Measurements from ENCODE around the gene NEK5. TPM values are rescaled to one million over a fixed set of nuclear protein-coding genes. Genes with fewer than 3 reads are reported as not detected.

NEK5 gene
- total and polyA plus RNA-seq, 2 experiments from 2014 or later, result 0.73 to 1.3 TPM

GRCh38 chr13:51999510-51999911 lies 129.4 kb downstream of the NEK5 start:
- Mint-ChIP-seq H3K4me1 (peaks cover 54% of the 10 kb centered on the region), H3K27ac (no peak overlapping the region), H3K27me3 (ENCODE audit: insufficient read depth, low read depth, poor library complexity) (peaks cover 17% of the 10 kb centered on the region), H3K4me3 (no peak overlapping the region), H3K9me3 (no peaks in the 10 kb centered on the region), H3K36me3 (ENCODE audit: low read depth) (no peaks in the 10 kb centered on the region)
- Histone ChIP-seq H3K79me2 (replicated peaks; ENCODE audit: insufficient read depth) (no peaks in the 10 kb centered on the region; the same call in 1 of the 2 replicates), H3K4me1 (ENCODE audit: insufficient read depth) (peaks cover 26% of the 10 kb centered on the region), H3F3A (replicated peaks; ENCODE audit: low read depth) (no peaks in the 10 kb centered on the region), H3K9me2 (ENCODE audit: insufficient read depth) (no peaks in the 10 kb centered on the region), H3K36me3 (ENCODE audit: insufficient read depth) (no peaks in the 10 kb centered on the region), H3K4me3 (peak overlapping the region; percentile 28; the same call in 1 of the 2 replicates), H2AFZ (no peak overlapping the region), H3K4me2 (peak overlapping the region; percentile 46), H3K27me3 (ENCODE audit: insufficient read depth) (no peaks in the 10 kb centered on the region), H4K20me1 (replicated peaks; ENCODE audit: insufficient read depth) (no peaks in the 10 kb centered on the region), H3K27ac (ENCODE audit: low read depth) (no peak overlapping the region)
- DNase-seq (ENCODE audit: low spot score) (no peak), ATAC-seq (no peak)
- TF ChIP-seq CREB1 (CRISPR knock-in tag; IDR thresholded peaks at IDR 0.05; ENCODE audit: low read depth), result no peak
- no peak for TF ChIP-seq NANOG (IDR thresholded peaks at IDR 0.05; ENCODE audit: borderline replicate concordance)
- TF ChIP-seq EZH2phosphoT487 (IDR thresholded peaks at IDR 0.05; ENCODE audit: unreplicated experiment), result no peak
- no peak for TF ChIP-seq ZNF331 (CRISPR knock-in tag; IDR thresholded peaks at IDR 0.05; ENCODE audit: low read depth)
- no peak for TF ChIP-seq REST (IDR thresholded peaks at IDR 0.05; ENCODE audit: unreplicated experiment)
- no peak for TF ChIP-seq STAT1 (IDR thresholded peaks at IDR 0.05; ENCODE audit: unreplicated experiment)

GRCh38 chr13:51998723-51999509 lies 130.0 kb downstream of the NEK5 start:
- H3K9me3 Mint-ChIP-seq, result no peaks in the 10 kb centered on the region
- no peaks in the 10 kb centered on the region for H3K27me3 ChIP-seq (ENCODE audit: insufficient read depth)
- H3K36me3 ChIP-seq (ENCODE audit: insufficient read depth), result no peaks in the 10 kb centered on the region
- H3K27ac Mint-ChIP-seq, result peak overlapping the region; percentile 10
- peaks cover 17% of the 10 kb centered on the region for H3K27me3 Mint-ChIP-seq (ENCODE audit: insufficient read depth, low read depth, poor library complexity)
- ATAC-seq, result peak; percentile 30
- H4K20me1 ChIP-seq (replicated peaks; ENCODE audit: insufficient read depth), result no peaks in the 10 kb centered on the region
- H3K36me3 Mint-ChIP-seq (ENCODE audit: low read depth), result no peaks in the 10 kb centered on the region
- peaks cover 26% of the 10 kb centered on the region for H3K4me1 ChIP-seq (ENCODE audit: insufficient read depth)
- H3K4me3 ChIP-seq, result peak overlapping the region; percentile 28; the same call in 1 of the 2 replicates
- peak; percentile 59 for DNase-seq (ENCODE audit: low spot score)
- H3F3A ChIP-seq (replicated peaks; ENCODE audit: low read depth), result no peaks in the 10 kb centered on the region
- H3K4me2 ChIP-seq, result peak overlapping the region; percentile 46
- no peaks in the 10 kb centered on the region for H3K9me2 ChIP-seq (ENCODE audit: insufficient read depth)
- H2AFZ ChIP-seq, result no peak overlapping the region
- H3K27ac ChIP-seq (ENCODE audit: low read depth), result peak overlapping the region; percentile 70
- H3K4me3 Mint-ChIP-seq, result peak overlapping the region; percentile 14; the same call in 2 of the 3 replicates
- no peaks in the 10 kb centered on the region; the same call in 1 of the 2 replicates for H3K79me2 ChIP-seq (replicated peaks; ENCODE audit: insufficient read depth)
- peaks cover 54% of the 10 kb centered on the region for H3K4me1 Mint-ChIP-seq
- TF ChIP-seq POLR2AphosphoS5 (IDR thresholded peaks at IDR 0.05; ENCODE audit: low read depth) (no peak), CREB1 (CRISPR knock-in tag; IDR thresholded peaks at IDR 0.05; ENCODE audit: low read depth) (no peak), JUNB (IDR thresholded peaks at IDR 0.05; ENCODE audit: unreplicated experiment) (no peak), ETS1 (IDR thresholded peaks at IDR 0.05) (no peak), ZNF462 (CRISPR knock-in tag; IDR thresholded peaks at IDR 0.05) (0 out of 2 replicates have a peak, but pooled peaks have one; percentile 2)

Data from GM23338 (cell line).